Suppressor macrophage (primary cell): Measurements from ENCODE around the gene RAB27A.

ENCODE experiments used
- DNase-seq, 4 experiments: peaks; one replicate each; pipeline ENCODE4 v3.0.0-alpha.2; 2020 to 2022

RAB27A gene

DNA sequence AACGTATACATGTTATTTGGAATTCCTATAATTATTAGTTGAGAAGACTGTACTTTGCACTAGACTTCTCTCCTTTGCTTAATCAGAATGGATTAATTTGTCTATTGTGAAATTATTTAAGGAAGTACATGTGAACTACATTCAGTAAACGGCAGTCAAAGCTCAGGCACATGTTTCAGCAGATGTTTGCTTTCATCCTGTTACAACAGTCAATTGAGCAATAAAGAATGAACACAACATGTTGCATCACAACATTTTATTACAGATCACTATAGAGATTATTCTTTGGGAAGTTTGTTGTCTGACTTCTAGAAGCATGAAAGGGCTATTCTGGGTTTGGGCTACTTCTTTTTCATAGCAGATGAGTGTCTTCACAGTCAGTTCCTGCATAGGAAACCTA lies 39.2 kb downstream of the RAB27A start:
- peak; percentile 75 to 96 (median 88) for DNase-seq

DNA sequence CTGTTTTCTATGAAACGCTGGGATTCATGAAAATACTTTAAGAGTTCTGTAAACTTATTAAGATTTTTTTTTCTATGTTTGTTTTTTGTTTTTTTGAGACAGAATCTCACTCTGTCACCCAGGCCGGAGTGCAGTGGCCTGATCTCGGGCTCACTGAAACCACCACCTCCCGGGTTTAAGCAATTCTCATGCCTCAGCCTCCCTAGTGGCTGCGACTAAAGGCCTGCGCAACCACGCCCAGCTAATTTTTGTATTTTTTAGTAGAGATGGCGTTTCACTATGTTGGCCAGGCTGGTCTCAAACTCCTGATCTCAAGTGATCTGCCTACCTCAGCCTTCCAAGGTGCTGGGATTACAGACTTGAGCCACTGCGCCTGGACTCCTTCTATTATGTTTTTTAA lies 39.7 kb downstream of the RAB27A start:
- peak in 1 of 4 experiments; percentile 18 for DNase-seq

DNA sequence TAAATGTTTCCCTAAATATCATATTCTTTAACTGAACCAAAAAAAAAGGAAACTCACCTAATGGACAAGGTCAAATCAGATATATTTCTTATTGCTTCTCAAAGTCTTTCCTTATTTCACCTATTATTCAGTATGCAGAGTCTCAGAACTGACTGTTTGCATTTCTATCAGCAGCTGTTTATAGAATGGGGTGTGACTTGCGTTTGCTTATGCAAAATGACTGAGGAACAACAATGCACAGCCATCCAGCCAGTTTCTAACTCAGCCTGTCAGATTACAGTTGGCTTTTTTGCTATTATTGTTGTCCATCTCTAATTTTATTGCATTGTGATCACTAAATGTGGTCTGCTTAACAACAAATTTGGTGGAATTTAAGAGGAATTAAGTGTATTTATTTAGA lies 40.7 kb downstream of the RAB27A start:
- no peak for DNase-seq

DNA sequence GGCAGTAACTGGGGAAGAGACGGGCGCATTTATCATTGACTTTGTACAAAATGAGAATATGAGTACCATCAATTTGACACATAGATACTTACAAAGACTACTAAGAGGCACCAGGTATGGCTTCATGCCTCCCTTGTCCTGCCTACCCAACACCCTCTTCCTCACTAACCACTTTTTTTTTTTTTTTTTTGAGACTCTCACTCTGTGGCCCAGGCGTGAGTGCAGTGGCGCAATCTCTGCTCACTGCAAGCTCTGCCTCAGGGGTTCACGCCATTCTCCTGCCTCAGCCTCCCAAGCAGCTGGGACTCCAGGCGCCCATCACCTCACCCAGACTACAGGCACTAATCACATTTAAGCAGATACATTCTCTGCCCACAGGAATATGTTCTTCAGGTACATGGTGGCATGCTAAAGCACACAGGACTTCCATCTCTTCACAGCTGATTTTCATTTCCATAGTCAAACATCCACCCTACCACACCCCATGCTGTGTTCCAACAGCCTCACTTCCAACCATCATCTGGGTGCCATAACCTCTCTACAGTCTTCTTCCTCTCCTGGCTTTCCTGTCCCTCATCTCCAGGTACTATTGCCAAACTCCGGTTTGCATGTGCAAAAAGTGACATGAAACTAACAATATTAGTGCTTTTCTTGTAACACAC lies 41.7 kb downstream of the RAB27A start:
- peak in 3 of 4 experiments; percentile 33 to 48 (median 35) for DNase-seq

DNA sequence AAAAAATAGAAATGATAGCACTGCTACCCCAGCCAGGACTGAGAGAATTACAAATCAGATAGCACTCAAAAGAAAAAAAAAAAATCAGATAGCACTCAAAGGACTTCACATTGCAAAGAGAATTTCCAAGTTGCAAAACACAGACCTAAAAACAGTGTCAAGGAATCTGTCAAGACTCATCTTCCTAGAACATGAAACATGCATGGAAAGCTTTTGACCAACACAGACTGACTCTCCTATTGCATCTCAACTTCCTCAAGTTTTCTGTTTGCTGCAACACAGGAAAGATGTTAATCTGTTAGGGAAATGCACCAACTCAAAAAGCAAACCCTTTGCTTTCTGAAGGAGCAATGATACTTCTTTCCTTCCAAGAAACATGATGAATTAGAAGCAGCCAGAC lies 42.3 kb downstream of the RAB27A start:
- DNase-seq: peak; percentile 16 to 68 (median 54)

DNA sequence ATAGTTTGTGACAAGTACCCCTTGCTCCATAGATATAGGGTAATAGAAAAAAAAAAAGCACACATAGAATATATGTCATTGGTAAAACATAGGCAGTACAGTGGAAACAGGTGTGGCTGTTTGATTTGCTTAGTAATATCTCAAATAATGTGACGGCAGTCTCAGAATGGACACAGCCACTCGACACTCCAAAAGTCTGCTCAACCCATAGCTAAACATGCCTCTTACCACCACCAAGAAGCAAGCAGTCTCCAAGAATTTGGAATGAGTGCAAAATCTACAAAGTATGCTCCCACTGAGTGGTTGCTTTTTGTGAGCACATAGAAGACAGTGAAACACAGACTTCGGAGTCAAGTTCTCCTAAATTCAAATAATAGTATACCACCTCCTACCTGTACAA lies 43.0 kb downstream of the RAB27A start:
- DNase-seq: no peak

DNA sequence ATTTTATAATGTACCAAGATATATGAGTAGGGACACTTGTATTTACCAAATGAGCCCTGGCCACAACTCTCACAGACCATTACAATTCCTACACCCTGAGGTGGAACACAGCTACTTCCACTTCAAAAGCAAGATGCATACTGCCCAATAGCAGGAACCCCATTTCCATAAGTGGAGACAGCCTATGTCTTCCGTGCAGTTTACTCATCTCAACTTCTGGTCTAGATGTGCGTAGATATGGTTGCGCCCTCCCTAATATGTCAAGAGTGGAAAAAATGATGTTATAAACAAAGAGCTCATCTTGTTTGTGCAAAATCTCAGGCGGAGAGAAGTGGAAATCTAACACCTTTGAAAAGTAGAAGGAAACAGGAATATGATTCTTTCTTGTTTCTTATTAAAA lies 44.6 kb downstream of the RAB27A start:
- no peak for DNase-seq

DNA sequence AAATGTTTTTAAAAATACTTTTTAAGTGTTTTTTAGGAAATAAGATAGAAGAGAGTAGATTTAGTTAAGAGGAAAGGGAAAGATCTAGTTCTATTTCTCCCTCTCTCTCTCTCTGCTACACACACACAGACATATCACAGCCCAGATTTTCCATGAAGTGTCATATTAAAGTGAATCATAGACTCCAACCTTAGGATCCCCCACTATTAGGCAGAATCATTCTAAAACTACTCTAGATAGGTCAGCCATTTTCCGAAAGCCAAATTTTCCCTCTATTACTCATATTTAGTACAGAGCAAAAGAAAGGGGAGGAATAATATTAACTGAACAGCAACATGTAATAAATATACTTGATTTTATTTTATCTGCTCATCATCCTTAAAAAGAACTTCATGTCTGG lies 47.7 kb downstream of the RAB27A start:
- DNase-seq: no peak

DNA sequence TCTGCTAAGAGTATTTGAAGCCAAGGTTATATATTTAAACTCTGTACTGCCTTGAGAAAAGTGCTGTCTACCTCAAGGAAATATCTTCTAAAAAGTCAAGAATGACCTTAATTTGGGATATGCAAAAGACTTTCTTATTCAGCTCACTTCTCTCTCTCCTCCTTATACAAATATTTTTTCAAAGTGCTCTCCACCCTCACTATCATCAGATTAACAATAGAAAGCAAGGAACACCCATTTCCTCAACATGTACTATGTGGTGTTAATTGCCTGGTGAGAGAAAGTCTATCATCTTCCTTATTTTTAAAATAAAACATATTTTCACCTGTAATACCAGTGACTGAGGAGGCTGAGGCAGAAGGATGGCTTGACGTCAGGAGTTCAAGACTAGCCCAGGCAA lies 48.4 kb downstream of the RAB27A start:
- no peak for DNase-seq

DNA sequence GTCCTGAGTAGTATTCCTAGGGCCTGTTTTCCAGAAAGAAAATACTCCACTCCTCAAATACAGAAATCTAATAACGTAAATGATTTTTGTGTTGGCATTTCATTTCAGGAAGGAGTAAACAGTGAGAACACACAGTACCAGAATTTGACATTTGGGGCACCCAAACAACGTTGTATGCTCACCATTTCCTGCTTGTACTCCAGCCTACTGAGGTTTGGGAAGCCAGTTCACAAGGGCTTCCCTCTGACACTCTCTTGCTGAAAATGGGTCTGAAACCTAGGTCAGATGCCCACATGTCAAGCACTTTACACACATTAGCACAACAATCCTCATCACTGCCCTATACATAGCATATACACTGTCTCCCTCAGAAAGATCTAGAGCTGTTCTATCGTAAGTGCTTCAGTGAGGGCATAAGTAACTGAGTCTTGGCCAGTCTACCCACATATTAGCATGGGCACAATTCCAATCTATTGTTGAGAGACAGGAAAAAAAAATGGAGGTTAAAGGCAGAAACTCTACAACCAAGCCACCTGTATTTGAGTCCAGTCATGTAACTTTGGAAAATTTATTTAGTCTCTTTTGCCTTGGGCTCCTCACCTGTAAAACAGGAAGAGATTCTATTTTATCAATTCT lies 49.4 kb downstream of the RAB27A start:
- DNase-seq: no peak

DNA sequence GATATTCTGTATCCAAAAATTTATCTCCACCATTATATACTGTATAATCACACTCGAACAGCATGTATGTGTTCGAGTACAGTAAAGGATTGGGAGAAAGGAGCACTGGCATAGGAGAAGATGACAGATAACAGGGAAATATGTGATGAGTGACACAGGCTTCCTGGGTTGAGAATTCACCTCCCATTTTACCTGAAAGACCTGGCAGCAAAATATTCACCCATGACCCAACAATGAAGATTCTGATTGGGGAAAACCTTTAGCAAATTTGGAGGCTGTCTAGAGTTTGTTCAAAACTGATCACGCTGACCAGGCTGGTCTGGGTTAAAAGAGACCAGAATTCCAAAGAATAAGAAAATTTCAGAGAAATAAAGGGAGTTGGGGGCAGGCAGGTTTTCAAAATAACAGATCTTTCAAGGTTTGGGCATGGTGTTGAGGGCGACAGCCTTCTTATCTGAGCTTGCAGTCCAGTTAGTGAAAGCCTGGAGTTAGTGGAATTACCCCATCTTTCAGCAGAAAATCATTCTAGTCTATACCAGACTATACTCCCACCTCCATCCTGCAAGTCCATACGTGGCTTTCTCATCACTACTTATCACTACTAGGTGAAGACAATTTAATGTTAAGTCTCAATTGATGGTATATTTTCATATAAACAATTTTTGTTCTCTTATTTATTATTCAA lies 50.0 kb downstream of the RAB27A start:
- DNase-seq: no peak

DNA sequence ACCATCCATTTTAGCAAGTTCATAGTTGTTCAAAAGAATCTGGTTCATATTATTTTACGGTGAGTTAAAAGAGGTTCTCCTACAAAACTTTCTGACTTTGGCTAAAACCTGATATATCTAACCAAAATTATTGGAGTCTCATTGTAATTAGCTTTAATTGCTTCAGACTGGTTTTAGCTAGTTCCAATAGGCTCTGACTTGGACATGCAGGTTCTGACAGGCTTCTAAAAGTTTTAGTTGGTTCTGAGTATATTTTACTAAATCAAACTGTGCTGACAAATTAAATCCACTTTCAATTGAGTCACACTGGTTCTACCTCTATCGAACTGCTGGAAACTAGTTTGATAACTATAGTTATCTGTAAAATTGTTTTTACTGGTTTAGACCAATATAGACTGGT lies 50.7 kb downstream of the RAB27A start:
- no peak for DNase-seq

DNA sequence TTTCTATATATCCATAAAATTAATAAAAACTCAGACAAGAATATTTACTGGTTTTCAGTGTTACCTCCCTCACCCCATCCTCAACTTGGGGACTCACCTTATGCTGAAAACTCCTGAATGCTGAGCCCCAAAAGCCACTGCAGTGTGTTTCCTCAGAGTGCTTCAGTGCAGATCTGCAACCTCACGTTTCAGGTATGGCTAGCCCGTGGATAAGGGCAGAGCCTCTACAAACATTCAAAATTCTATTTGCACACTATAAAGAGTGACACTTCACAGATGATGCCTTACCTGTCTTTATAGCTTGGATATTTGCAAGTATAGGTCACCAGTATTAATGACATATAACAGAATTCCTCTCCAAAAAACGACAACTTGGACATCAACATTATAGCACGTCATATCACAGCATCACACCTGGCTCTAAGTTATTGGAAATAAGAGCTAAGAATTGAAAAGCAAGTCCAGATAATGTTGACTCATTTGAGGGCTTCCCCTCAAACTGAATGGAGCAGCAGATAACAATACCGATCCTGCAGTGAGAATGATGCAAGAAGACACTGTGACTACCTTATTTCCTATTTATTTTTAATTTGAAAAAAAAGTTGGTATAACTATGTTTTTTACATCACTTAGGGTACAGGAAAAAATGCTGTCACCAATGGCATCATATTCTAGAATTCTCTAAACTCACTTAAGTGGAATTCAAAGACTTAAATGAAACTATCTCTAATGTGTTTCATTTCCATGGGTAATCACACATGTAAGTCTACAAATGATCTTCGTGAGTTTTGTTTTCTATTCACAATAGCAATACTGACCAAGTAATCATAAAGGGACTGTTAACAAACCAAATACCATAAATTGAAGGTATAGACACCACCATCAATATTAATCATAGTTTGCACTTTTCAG lies 52.1 kb downstream of the RAB27A start:
- DNase-seq: no peak

DNA sequence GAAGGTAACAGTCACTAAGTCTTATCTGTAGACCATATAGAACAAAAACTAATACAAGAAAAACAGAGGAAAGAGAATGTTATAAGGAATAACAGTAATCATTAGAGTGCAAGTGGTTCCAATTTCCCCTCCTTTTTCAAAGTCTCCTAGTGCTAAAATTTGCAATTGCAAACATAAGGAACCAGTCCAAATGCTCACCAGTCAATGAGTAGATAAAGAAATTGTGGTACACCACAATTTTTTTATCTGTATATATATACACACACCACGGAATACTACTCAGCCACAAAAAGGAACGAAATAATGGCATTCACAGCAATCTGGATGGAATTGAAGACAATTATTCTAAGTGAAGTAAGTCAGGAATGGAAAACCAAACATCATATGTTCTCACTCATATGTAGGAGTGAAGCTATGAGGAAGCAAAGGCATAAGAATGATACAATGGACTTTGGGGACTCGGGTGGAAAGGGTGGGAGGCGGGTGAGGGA lies 54.0 kb downstream of the RAB27A start:
- DNase-seq: no peak

DNA sequence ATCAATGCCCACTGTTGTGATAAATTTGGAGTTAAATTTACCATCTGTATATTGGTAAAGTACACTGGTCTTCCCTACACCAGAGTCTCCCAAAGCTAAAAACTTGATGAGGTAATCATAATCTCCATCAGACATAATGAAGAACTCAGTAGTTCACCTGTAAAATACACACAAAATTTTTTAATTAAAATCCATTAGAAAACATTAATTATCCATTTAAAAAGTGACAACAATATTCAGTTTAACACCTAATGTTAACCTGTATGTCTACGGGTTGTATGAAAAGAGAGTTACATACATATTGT lies 54.9 kb downstream of the RAB27A start:
- DNase-seq: no peak

DNA sequence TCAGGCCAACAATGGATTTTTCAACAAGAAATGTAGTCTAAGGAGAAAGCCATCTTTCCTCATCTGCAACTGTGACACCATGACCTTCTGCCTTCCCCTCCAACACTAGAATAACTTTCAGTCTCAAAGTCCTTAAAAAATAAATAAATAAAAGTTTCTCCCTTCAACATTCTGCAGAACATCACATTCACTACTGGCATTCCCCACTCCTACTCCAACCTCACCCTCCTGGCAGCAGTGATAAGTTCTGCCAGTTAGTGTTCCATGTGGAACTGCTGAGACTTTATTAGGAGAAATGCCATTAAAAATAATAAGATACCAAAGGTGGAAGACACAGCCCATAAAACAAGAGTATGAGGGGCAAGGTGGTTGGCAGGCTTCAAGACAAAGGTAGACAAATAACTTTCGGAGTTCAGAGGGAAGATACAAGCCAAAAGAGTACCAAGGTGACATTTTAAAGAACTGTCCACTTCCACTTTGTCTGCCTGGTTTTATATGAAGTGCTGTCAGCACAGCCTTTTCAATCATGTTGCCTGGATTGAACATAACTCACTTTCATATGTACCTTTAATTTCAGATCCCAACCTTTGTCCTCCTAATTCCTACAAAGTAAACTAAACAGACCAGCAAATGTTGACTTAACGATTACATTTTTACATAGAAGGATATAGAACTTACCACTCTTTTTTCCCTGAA lies 55.4 kb downstream of the RAB27A start:
- DNase-seq: no peak

DNA sequence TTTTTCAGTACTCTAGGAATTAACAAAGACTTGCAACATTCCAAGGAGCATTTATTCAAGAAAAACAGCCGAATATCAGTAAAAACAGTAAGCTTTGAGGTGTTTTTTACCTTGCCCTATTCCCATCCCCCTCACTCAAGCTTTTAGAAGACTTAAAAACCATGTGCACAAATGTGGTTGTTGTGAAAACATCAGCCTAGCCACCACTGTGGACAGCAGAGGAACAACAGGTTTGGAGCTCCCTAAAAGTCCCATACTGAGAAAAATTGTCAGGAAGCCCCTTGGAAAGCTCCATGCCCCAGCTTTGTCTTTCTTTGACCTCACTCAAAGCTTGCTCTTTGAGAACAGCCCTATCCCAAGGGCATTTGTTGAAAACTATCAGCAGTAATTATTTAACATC lies 58.2 kb downstream of the RAB27A start:
- DNase-seq: no peak

DNA sequence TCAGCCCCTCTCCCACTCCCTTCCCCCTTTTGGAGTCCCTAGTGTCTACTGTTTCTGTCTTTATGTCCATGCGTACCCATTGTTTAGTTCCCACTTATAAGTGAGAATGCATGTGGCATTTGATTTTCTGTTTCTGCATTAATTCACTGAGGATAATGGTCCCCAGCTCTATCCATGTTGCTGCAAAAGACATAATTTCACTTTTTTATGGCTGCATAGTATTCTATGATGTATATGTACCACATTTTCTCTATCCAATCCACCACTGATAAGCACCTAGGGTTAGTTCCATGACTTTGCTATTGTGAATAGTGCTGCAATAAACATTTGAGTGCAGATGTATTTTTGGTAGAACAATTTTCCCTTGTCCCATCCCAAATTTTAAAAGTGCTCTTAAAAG lies 58.7 kb downstream of the RAB27A start:
- no peak for DNase-seq

DNA sequence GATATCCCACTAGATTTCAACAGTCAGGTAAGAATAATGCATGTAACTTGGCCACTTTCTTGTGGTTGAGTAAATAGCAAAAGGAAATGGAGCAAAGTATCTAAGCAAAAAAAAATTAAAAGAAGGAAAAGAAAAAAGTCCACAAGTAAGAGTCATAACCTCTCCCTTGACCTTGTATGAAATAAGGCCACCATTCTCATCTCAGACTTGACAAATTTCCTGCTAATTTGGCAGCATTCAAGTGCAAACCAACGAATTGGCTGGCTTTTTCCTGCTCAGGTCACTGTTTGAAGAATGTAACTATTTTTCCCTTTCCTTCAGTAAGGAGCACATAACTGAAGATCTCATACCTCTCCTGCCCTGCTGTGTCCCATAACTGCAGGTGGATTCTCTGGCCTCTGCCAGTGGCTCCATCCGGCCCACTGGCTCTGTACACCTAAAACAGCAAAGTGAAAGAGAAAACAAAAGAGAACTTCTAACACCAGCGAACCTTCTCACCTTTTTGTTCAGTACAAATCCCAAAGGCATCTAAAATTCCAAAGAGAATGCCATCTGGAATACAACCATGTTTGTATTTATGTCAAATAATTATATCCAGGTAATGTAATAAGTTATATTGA lies 59.5 kb downstream of the RAB27A start:
- DNase-seq: no peak

DNA sequence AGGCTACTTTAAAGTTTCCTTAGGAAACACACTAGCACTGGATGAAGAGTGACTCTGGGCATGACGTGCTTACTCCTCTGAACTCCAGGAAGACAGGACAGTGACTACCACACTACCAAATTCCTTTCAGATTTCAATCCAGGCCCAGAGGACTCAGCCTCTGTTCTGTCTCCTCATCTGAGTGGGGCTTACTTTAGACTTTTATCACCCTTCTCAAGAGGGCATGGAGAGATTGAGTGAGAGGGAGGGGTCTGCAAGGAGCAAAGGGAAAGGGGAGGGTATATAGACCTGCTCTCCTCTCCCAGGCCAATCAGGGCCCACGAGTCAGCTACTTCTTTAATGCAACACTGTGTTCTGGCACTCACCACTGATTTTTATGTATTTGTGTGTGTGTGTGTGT lies 63.5 kb downstream of the RAB27A start:
- no peak for DNase-seq

DNA sequence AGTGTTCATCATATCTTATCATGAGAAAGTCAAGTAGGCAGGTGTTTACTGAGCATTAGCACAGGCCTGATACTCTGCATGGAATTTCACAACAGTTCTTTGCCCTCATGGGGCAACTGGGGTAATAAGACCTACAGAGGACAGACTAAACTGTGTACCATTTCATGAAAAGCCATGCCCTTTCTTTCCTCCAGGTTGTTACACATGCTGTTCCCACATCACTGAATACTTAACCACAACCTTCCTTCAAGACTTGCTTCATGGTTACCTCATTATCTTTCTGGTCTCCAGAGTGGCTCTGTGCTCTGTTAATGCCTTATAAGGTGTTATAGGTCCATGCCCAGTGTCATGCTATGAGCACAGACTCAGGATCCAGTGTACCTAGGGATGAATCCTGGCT lies 64.7 kb downstream of the RAB27A start:
- DNase-seq: no peak

DNA sequence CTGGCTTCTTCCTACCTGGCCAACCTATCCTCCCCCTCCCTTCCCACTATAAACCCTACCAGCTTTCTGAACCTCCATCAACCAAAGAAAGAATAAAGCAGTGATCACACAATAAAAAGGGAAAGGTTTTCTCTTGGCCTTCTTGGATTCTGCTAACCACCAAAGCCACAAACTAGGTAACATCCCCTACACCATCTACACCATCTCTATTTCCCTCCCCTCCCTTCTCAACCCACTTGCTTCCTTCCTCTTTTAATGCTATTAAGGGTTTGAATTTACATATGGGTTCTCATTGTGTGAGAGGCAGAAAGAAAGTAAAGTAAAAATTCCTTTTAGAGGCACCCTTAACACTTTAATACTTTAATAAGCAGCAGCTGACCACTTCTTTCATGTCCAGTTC lies 67.0 kb downstream of the RAB27A start:
- DNase-seq: peak; percentile 23 to 60 (median 45)
